GM13976 (cell line): ENCODE measurements around the gene ROBO1.

Experiments
- DNase-seq: peaks from one replicate; pipeline ENCODE4 v3.0.0; 2012; ENCODE audit warnings: low spot score
- CTCF ChIP-seq: IDR thresholded peaks from 2 replicates; pipeline ENCODE4 v1.5.1; 2012; ENCODE audit warnings: borderline replicate concordance, mild to moderate bottlenecking; ENCODE audit not compliant: insufficient read depth; ENCODE audit errors: extremely low read depth, missing control alignments, control extremely low read depth
- in situ Hi-C: fragments of 300-500 bp; cut with MboI; formaldehyde crosslinking; loops from one replicate; pipeline ENCODE4 v1.12.0; 2022; ENCODE audit warnings: low sequenced_read_pairs, mixed read lengths, inconsistent platforms; ENCODE audit not compliant: unreplicated experiment

Gene ROBO1

GRCh38 chr3:78703944-78704343 is 1063.9 kb downstream of the ROBO1 start:
- no peak for TF ChIP-seq CTCF
- in situ Hi-C loops, result no loop called here
- no peak for DNase-seq

- in situ Hi-C loops, result no loop called here
- no peak for TF ChIP-seq CTCF
Observed at GRCh38 chr3:78701537-78701936, 1066.3 kb downstream of the ROBO1 start.

GRCh38 chr3:78698431-78698830 is 1069.4 kb downstream of the ROBO1 start:
- no peak for DNase-seq
- no peak for TF ChIP-seq CTCF
- in situ Hi-C loops, result no loop called here

More at GRCh38 chr3:78701537-78701936, 1066.3 kb downstream of the ROBO1 start:
- DNase-seq, result no peak

- TF ChIP-seq CTCF, result no peak
- DNase-seq, result no peak
- in situ Hi-C loops, result no loop called here
Observed at GRCh38 chr3:78697426-78697825, 1070.4 kb downstream of the ROBO1 start.

- TF ChIP-seq CTCF, result no peak
- in situ Hi-C loops, result no loop called here
- no peak for DNase-seq
Observed at GRCh38 chr3:78690766-78691165, 1077.0 kb downstream of the ROBO1 start.

- DNase-seq, result no peak
Observed at GRCh38 chr3:78689378-78689777, 1078.4 kb downstream of the ROBO1 start.

More at GRCh38 chr3:78689378-78689777, 1078.4 kb downstream of the ROBO1 start:
- TF ChIP-seq CTCF, result no peak
- in situ Hi-C loops, result no loop called here
